Measurements from ENCODE around the gene FSD1. TPM values are rescaled to one million over a fixed set of nuclear protein-coding genes. Genes with fewer than 3 reads are reported as not detected.
"Not testable (repeated sequence)": the region's sequence is repeated elsewhere in the genome, so short reads cannot be mapped to it uniquely, and the experiment has no call there.

Gene FSD1
- total RNA-seq, 1 donor from 2014 or later: 13.2 TPM

- Histone ChIP-seq H3K36me3 (ENCODE audit: control insufficient read depth, insufficient read depth, low read length) (peaks cover 1% of the 10 kb centered on the region), H3K27me3 (ENCODE audit: control insufficient read depth, insufficient read depth, low read length) (no peaks in the 10 kb centered on the region), H3K4me3 (ENCODE audit: low read depth, low read length) (peak overlapping the region; percentile 64)
- DNase-seq (ENCODE audit: low read depth): peak; percentile 37
- no peak for TF ChIP-seq CTCF (IDR thresholded peaks at IDR 0.05; ENCODE audit: insufficient read depth, low read length, poor library complexity, severe bottlenecking)
Measured at GRCh38 chr19:4328243-4328990, 24.0 kb downstream of the FSD1 start.

- not testable (repeated sequence) for H3K36me3 ChIP-seq (ENCODE audit: control insufficient read depth, insufficient read depth, low read length); H3K27me3 ChIP-seq (ENCODE audit: control insufficient read depth, insufficient read depth, low read length); DNase-seq (ENCODE audit: low read depth)
- peak overlapping the region; percentile 64 for H3K4me3 ChIP-seq (ENCODE audit: low read depth, low read length)
Measured at GRCh38 chr19:4328991-4329681, 24.7 kb downstream of the FSD1 start.

GRCh38 chr19:4329858-4330257, 25.5 kb downstream of the FSD1 start:
- peaks cover 1% of the 10 kb centered on the region for H3K36me3 ChIP-seq (ENCODE audit: control insufficient read depth, insufficient read depth, low read length)
- H3K27me3 ChIP-seq (ENCODE audit: control insufficient read depth, insufficient read depth, low read length): no peaks in the 10 kb centered on the region
- no peak for TF ChIP-seq CTCF (IDR thresholded peaks at IDR 0.05; ENCODE audit: insufficient read depth, low read length, poor library complexity, severe bottlenecking)
- no peak overlapping the region for H3K4me3 ChIP-seq (ENCODE audit: low read depth, low read length)
- DNase-seq (ENCODE audit: low read depth): no peak

GRCh38 chr19:4334929-4335570, 30.7 kb downstream of the FSD1 start:
- Histone ChIP-seq H3K36me3 (ENCODE audit: control insufficient read depth, insufficient read depth, low read length) (no peaks in the 10 kb centered on the region), H3K27me3 (ENCODE audit: control insufficient read depth, insufficient read depth, low read length) (no peaks in the 10 kb centered on the region), H3K4me3 (ENCODE audit: low read depth, low read length) (no peak overlapping the region)
- DNase-seq (ENCODE audit: low read depth): no peak
- no peak for TF ChIP-seq CTCF (IDR thresholded peaks at IDR 0.05; ENCODE audit: insufficient read depth, low read length, poor library complexity, severe bottlenecking)

GRCh38 chr19:4337906-4338440, 33.6 kb downstream of the FSD1 start:
- TF ChIP-seq CTCF (IDR thresholded peaks at IDR 0.05; ENCODE audit: insufficient read depth, low read length, poor library complexity, severe bottlenecking): no peak

More at GRCh38 chr19:4337906-4338440, 33.6 kb downstream of the FSD1 start:
- H3K4me3 ChIP-seq (ENCODE audit: low read depth, low read length): peak overlapping the region; percentile 64
- H3K36me3 ChIP-seq (ENCODE audit: control insufficient read depth, insufficient read depth, low read length): no peaks in the 10 kb centered on the region
- no peaks in the 10 kb centered on the region for H3K27me3 ChIP-seq (ENCODE audit: control insufficient read depth, insufficient read depth, low read length)
- no peak for DNase-seq (ENCODE audit: low read depth)

All from kidney epithelial cell (primary cell).